SK-N-SH (cell line): ENCODE results near the gene AKR1C3. TPM values are rescaled to one million over a fixed set of nuclear protein-coding genes. Genes with fewer than 3 reads are reported as not detected.

Experiments used
- CTCF ChIA-PET: fragments of 300-600, 350-600 bp; formaldehyde crosslinking; extraction: SDS; loops from one replicate; lab custom pipeline; 2021; lab: Yijun Ruan, JAX
- POLR2A ChIA-PET: fragments of 350-600 bp; sonication (Branson Sonifier 250); formaldehyde crosslinking; extraction: SDS; loops from one replicate; lab custom pipeline; 2020; ENCODE audit warnings: antibody characterized with exemption, inconsistent platforms; lab: Yijun Ruan, JAX
- DNase-seq: peaks from one replicate; pipeline ENCODE4 v3.0.0; 2012
- H2AFZ ChIP-seq: fragments of 200-600 bp; sonication (generic); 2 replicates; pipeline ENCODE4 v1.8.1; 2016; ENCODE audit warnings: antibody characterized with exemption, mild to moderate bottlenecking, low read depth
- H3F3A ChIP-seq: fragments of 200-600 bp; sonication (generic); replicated peaks from 2 replicates; pipeline ENCODE3; 2016; ENCODE audit warnings: antibody characterized with exemption, mild to moderate bottlenecking; ENCODE audit not compliant: insufficient read depth
- H3K27ac ChIP-seq, 2 experiments: fragments of 200-500 bp in 1 of 2; fragments of 200-600 bp in 1 of 2; sonication (Bioruptor generic) in 1 of 2; sonication (generic), shearing (Covaris generic) in 1 of 2; 2 replicates each; pipeline versions ENCODE4 v1.5.1 to v1.6.1; 2014 to 2016; ENCODE audit warnings: low read depth in 2 of 2, inconsistent platforms in 1 of 2, low read length in 1 of 2, mild to moderate bottlenecking in 1 of 2, mixed read lengths in 1 of 2
- H3K27me3 ChIP-seq: fragments of 200-600 bp; sonication (generic), shearing (Covaris generic); 2 replicates; pipeline ENCODE4 v1.6.1; 2016; ENCODE audit warnings: mixed run types; ENCODE audit not compliant: insufficient read depth
- H3K36me3 ChIP-seq, 2 experiments: fragments of 200-500 bp in 1 of 2; fragments of 200-600 bp in 1 of 2; sonication (Bioruptor generic) in 1 of 2; sonication (generic) in 1 of 2; replicated peaks in 1 of 2; 2 replicates each; pipeline versions ENCODE3 to v1.5.1; 2014 to 2016; ENCODE audit warnings: low read length in 1 of 2, mild to moderate bottlenecking in 1 of 2; ENCODE audit not compliant: insufficient read depth in 2 of 2, control insufficient read depth in 1 of 2
- H3K4me1 ChIP-seq, 2 experiments: fragments of 200-500 bp in 1 of 2; fragments of 200-600 bp in 1 of 2; sonication (Bioruptor generic) in 1 of 2; sonication (generic), shearing (Covaris generic) in 1 of 2; 2 replicates each; pipeline versions ENCODE4 v1.5.1 to v1.6.1; 2014 to 2016; ENCODE audit warnings: low read depth in 1 of 2, low read length in 1 of 2, mixed run types in 1 of 2; ENCODE audit not compliant: insufficient read depth in 2 of 2, control insufficient read depth in 1 of 2
- H3K4me2 ChIP-seq: fragments of 200-600 bp; sonication (generic), shearing (Covaris generic); 2 replicates; pipeline ENCODE4 v1.6.1; 2017; ENCODE audit warnings: mixed run types
- H3K4me3 ChIP-seq, 2 experiments: fragments of 200-500 bp in 1 of 2; fragments of 200-600 bp in 1 of 2; sonication (Bioruptor generic) in 1 of 2; sonication (generic), shearing (Covaris generic) in 1 of 2; 2 replicates each; pipeline versions ENCODE4 v1.5.1 to v1.8.1; 2014 to 2016; ENCODE audit warnings: low read depth in 2 of 2, inconsistent platforms in 1 of 2, low read length in 1 of 2, mild to moderate bottlenecking in 1 of 2, mixed read lengths in 1 of 2, moderate library complexity in 1 of 2
- H3K79me2 ChIP-seq: fragments of 200-600 bp; sonication (generic); 2 replicates; pipeline ENCODE4 v1.8.1; 2017; ENCODE audit warnings: mild to moderate bottlenecking; ENCODE audit not compliant: insufficient read depth
- H3K9ac ChIP-seq: fragments of 200-600 bp; sonication (generic); 2 replicates; pipeline ENCODE4 v1.6.1; 2017; ENCODE audit warnings: mixed run types
- H3K9me2 ChIP-seq: fragments of 200-600 bp; sonication (generic); 2 replicates; pipeline ENCODE4 v1.6.1; 2017; ENCODE audit warnings: mixed run types
- H3K9me3 ChIP-seq: fragments of 200-600 bp; sonication (generic); 2 replicates; pipeline ENCODE4 v1.6.1; 2017; ENCODE audit warnings: mixed run types, mild to moderate bottlenecking, moderate library complexity
- H4K20me1 ChIP-seq: fragments of 200-600 bp; sonication (generic); 2 replicates; pipeline ENCODE4 v1.6.1; 2017; ENCODE audit warnings: mild to moderate bottlenecking, mixed run types; ENCODE audit not compliant: insufficient read depth
- CHD2 ChIP-seq: fragments of 150-350 bp; IDR thresholded peaks from 2 replicates; pipeline ENCODE4 v1.6.1; 2018; ENCODE audit warnings: low read length; ENCODE audit not compliant: partially characterized antibody
- EZH2phosphoT487 ChIP-seq: fragments of 200-600 bp; sonication (generic); IDR thresholded peaks from 2 replicates; pipeline ENCODE4 v1.6.1; 2017; ENCODE audit warnings: low read depth, mixed run types, mild to moderate bottlenecking, antibody characterized with exemption, moderate library complexity, borderline replicate concordance
- MXI1 ChIP-seq: IDR thresholded peaks from 2 replicates; pipeline ENCODE4 v1.6.1; 2012; ENCODE audit warnings: mild to moderate bottlenecking, low read depth, low read length, improper control_type of control experiment
- NFIC ChIP-seq: IDR thresholded peaks from 2 replicates; pipeline ENCODE4 v1.4.0; 2012; ENCODE audit warnings: borderline replicate concordance
- NRF1 ChIP-seq: IDR thresholded peaks from 2 replicates; pipeline ENCODE4 v1.6.1; 2012; ENCODE audit warnings: low read depth, mild to moderate bottlenecking, low read length
- RCOR1 ChIP-seq: fragments of 150-350 bp; IDR thresholded peaks from 2 replicates; pipeline ENCODE4 v1.6.1; 2017; ENCODE audit warnings: antibody characterized with exemption, low read length
- RXRA ChIP-seq: IDR thresholded peaks from 2 replicates; pipeline ENCODE4 v1.4.0; 2012; ENCODE audit warnings: low read depth, mild to moderate bottlenecking, borderline replicate concordance
- SMC3 ChIP-seq: IDR thresholded peaks from 2 replicates; pipeline ENCODE4 v1.6.1; 2012; ENCODE audit warnings: low read depth, low read length, improper control_type of control experiment
- TCF12 ChIP-seq: IDR thresholded peaks from 2 replicates; pipeline ENCODE4 v1.4.0; 2012
- YY1 ChIP-seq: IDR thresholded peaks from 2 replicates; pipeline ENCODE4 v1.4.0; 2012; ENCODE audit warnings: low read depth, mild to moderate bottlenecking
- WGBS: methylation state at CpG from one replicate; pipeline ENCODE4 v1.1.6; 2017; ENCODE audit warnings: low lambda C conversion rate; 5-methylcytosine and 5-hydroxymethylcytosine counted together
- polyA plus RNA-seq, 3 experiments: library from polyadenylated mRNA; depleted of rRNA; stranded (reverse); fragments of >200 nt; gene quantifications; 2 replicates each; pipeline ENCODE4 v1.2.3, GENCODE V29; 2012
- TF ChIP-seq, protein P1 (sequence below): IDR thresholded peaks from 2 replicates; pipeline ENCODE4 v1.4.0; 2012; ENCODE audit warnings: low read depth, borderline replicate concordance
- TF ChIP-seq, protein P2 (sequence below): fragments of 150-350 bp; IDR thresholded peaks from 2 replicates; pipeline ENCODE4 v1.6.1; 2016; ENCODE audit warnings: mild to moderate bottlenecking, low read depth, low read length
- TF ChIP-seq, protein P3 (sequence below): fragments of 200-600 bp; sonication (generic); IDR thresholded peaks from 2 replicates; pipeline ENCODE4 v1.6.1; 2017; ENCODE audit warnings: antibody characterized with exemption, mild to moderate bottlenecking, moderate library complexity
- TF ChIP-seq, protein P4 (sequence below): IDR thresholded peaks from 2 replicates; pipeline ENCODE4 v1.6.1; 2012; ENCODE audit warnings: mild to moderate bottlenecking, low read depth, low read length, moderate library complexity

Gene AKR1C3
- polyA plus RNA-seq, 1 of the 3 experiments (the other 2 are of a cell fraction), result 0.28 TPM

DNA sequence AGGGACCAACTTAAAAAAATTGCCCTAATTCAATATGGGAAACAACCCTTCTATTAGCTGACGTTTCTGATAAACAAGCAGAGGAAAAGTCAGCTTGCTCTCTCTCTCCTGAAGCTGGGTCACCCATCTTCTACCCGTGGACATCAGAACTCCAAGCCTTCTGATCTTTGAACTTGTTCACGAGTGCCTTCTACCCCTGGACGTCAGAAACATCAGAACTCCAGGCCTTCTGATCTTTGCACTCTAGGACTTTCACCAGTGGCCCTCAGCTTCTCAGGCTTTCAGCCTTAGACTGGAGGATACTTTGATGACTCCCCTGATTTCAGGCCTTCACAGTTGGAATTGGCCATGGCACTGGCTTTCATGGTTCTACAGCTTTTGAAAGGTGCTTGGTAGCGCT is 48.9 kb downstream of the AKR1C3 start:
- ChIA-PET POLR2A (no interaction called here), CTCF (no interaction called here)
- Histone ChIP-seq H3K9me2 (no peaks in the 10 kb centered on the region), H3K27me3 (no peaks in the 10 kb centered on the region), H3F3A (no peaks in the 10 kb centered on the region), H3K79me2 (no peaks in the 10 kb centered on the region), H3K9me3 (no peaks in the 10 kb centered on the region), H3K36me3 (no peaks in the 10 kb centered on the region), H3K9ac (no peak overlapping the region), H3K4me1 (no peaks in the 10 kb centered on the region), H4K20me1 (no peaks in the 10 kb centered on the region), H2AFZ (no peak overlapping the region), H3K4me2 (no peak overlapping the region), H3K27ac (no peak overlapping the region), H3K4me3 (no peak overlapping the region)
- DNase-seq, result no peak
- TF ChIP-seq EZH2phosphoT487, result no peak
- 15% methylated on average over 5 of the region's 5 CpGs for WGBS

DNA sequence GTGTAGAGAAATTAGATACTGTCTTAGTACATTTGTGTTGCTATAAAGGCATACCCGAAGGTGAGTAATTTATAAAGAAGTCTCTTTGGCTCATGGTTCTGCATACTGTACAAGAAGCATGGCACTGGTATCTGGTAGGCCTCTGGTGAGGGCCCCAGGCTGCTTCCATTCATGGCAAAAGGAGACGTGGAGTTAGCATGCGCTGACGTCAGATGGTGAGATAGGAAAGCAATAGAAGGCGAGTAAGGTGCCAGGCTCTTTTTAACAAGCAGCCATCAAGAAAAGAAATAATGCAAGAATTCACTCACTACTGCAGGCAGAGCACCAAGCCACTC is 52.7 kb downstream of the AKR1C3 start:
- Histone ChIP-seq H3K4me3 (no peak overlapping the region), H3K79me2 (no peaks in the 10 kb centered on the region), H3K27ac (no peak overlapping the region), H3K9me3 (no peaks in the 10 kb centered on the region), H2AFZ (no peak overlapping the region), H3K36me3 (no peaks in the 10 kb centered on the region), H3K9me2 (no peaks in the 10 kb centered on the region), H3K4me1 (no peaks in the 10 kb centered on the region), H3K4me2 (no peak overlapping the region), H3K9ac (no peak overlapping the region), H3K27me3 (no peaks in the 10 kb centered on the region), H4K20me1 (no peaks in the 10 kb centered on the region), H3F3A (no peaks in the 10 kb centered on the region)
- 23% methylated on average over 5 of the region's 5 CpGs for WGBS
- TF ChIP-seq CHD2 (no peak), MXI1 (no peak)
- ChIA-PET POLR2A (no interaction called here), CTCF (no interaction called here)
- DNase-seq, result no peak

DNA sequence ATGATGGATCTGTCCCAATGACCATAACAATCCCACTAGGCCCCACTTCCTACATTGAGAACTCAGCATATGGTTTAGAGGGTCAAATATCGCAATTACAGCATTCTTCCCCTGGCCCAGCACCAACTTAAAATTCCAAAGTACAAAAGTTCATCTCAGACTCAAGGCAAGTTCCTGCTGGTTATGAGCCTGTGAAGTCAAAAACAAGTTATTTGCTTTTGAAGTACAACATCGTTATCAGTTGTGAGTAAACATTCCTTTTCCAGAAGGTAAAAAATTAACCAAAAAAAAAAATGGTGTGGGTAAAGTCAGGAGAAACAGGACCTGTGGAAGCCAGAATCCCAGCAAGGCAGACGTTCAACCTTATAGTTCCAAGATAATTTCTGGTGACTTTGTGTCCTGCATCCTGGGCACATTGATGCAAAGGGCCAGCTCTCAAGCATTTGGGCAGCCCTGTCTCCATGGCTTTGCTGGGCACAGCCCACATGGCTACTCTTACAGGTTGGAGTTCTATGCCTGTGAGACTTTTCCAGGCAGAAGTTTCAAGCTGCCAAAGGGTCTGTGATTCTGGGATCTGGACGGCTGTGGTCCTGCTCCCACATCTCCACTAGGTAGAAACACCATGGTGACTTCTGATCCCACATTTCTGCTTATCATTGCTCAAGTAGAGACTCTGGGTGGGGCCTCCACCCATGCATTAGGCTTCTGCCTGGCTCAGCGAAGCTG is 53.2 kb downstream of the AKR1C3 start:
- DNase-seq, result no peak
- Histone ChIP-seq H3K9ac (no peak overlapping the region), H3K36me3 (no peaks in the 10 kb centered on the region), H3F3A (no peaks in the 10 kb centered on the region), H3K27ac (no peak overlapping the region), H2AFZ (no peak overlapping the region), H3K4me3 (no peak overlapping the region), H3K4me2 (no peak overlapping the region), H3K27me3 (no peaks in the 10 kb centered on the region), H3K4me1 (no peaks in the 10 kb centered on the region), H3K79me2 (no peaks in the 10 kb centered on the region), H4K20me1 (no peaks in the 10 kb centered on the region), H3K9me2 (no peaks in the 10 kb centered on the region), H3K9me3 (no peaks in the 10 kb centered on the region)
- CTCF ChIA-PET, result no interaction called here
- WGBS, result 11% methylated on average over 5 of the region's 5 CpGs
- POLR2A ChIA-PET, result no interaction called here
- no peak for TF ChIP-seq CHD2
- TF ChIP-seq EZH2phosphoT487, result no peak
- TF ChIP-seq NFIC, result no peak
- no peak for TF ChIP-seq RXRA
- TF ChIP-seq NRF1, result no peak
- TF ChIP-seq RCOR1, result no peak
- no peak for TF ChIP-seq SMC3
- TF ChIP-seq, protein P1, sequence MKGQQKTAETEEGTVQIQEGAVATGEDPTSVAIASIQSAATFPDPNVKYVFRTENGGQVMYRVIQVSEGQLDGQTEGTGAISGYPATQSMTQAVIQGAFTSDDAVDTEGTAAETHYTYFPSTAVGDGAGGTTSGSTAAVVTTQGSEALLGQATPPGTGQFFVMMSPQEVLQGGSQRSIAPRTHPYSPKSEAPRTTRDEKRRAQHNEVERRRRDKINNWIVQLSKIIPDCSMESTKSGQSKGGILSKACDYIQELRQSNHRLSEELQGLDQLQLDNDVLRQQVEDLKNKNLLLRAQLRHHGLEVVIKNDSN, result no peak
- TF ChIP-seq YY1, result no peak
- TF ChIP-seq, protein P2, sequence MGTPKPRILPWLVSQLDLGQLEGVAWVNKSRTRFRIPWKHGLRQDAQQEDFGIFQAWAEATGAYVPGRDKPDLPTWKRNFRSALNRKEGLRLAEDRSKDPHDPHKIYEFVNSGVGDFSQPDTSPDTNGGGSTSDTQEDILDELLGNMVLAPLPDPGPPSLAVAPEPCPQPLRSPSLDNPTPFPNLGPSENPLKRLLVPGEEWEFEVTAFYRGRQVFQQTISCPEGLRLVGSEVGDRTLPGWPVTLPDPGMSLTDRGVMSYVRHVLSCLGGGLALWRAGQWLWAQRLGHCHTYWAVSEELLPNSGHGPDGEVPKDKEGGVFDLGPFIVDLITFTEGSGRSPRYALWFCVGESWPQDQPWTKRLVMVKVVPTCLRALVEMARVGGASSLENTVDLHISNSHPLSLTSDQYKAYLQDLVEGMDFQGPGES, result no peak
- TF ChIP-seq, protein P3, sequence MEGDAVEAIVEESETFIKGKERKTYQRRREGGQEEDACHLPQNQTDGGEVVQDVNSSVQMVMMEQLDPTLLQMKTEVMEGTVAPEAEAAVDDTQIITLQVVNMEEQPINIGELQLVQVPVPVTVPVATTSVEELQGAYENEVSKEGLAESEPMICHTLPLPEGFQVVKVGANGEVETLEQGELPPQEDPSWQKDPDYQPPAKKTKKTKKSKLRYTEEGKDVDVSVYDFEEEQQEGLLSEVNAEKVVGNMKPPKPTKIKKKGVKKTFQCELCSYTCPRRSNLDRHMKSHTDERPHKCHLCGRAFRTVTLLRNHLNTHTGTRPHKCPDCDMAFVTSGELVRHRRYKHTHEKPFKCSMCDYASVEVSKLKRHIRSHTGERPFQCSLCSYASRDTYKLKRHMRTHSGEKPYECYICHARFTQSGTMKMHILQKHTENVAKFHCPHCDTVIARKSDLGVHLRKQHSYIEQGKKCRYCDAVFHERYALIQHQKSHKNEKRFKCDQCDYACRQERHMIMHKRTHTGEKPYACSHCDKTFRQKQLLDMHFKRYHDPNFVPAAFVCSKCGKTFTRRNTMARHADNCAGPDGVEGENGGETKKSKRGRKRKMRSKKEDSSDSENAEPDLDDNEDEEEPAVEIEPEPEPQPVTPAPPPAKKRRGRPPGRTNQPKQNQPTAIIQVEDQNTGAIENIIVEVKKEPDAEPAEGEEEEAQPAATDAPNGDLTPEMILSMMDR, result no peak
- TF ChIP-seq TCF12, result no peak
- TF ChIP-seq, protein P4, sequence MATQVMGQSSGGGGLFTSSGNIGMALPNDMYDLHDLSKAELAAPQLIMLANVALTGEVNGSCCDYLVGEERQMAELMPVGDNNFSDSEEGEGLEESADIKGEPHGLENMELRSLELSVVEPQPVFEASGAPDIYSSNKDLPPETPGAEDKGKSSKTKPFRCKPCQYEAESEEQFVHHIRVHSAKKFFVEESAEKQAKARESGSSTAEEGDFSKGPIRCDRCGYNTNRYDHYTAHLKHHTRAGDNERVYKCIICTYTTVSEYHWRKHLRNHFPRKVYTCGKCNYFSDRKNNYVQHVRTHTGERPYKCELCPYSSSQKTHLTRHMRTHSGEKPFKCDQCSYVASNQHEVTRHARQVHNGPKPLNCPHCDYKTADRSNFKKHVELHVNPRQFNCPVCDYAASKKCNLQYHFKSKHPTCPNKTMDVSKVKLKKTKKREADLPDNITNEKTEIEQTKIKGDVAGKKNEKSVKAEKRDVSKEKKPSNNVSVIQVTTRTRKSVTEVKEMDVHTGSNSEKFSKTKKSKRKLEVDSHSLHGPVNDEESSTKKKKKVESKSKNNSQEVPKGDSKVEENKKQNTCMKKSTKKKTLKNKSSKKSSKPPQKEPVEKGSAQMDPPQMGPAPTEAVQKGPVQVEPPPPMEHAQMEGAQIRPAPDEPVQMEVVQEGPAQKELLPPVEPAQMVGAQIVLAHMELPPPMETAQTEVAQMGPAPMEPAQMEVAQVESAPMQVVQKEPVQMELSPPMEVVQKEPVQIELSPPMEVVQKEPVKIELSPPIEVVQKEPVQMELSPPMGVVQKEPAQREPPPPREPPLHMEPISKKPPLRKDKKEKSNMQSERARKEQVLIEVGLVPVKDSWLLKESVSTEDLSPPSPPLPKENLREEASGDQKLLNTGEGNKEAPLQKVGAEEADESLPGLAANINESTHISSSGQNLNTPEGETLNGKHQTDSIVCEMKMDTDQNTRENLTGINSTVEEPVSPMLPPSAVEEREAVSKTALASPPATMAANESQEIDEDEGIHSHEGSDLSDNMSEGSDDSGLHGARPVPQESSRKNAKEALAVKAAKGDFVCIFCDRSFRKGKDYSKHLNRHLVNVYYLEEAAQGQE, result no peak
